Duodenal mucosa (tissue), 2 donors: ENCODE data around the gene LRMDA.

Experiments used
- H3K27ac ChIP-seq: one replicate; pipeline ENCODE4 v1.7.0; 2013; ENCODE audit warnings: low read depth, low read length
- H3K27me3 ChIP-seq, 2 donors: one replicate each; pipeline ENCODE4 v1.7.0; 2013; ENCODE audit warnings: low read length in 2 of 2, control low read depth in 1 of 2; ENCODE audit not compliant: insufficient read depth in 2 of 2, control insufficient read depth in 1 of 2
- H3K36me3 ChIP-seq, 2 donors: one replicate each; pipeline ENCODE4 v1.7.0; 2013; ENCODE audit warnings: low read length in 2 of 2, control low read depth in 1 of 2; ENCODE audit not compliant: insufficient read depth in 2 of 2, control insufficient read depth in 1 of 2
- H3K4me1 ChIP-seq, 2 donors: one replicate each; pipeline ENCODE4 v1.7.0; 2013; ENCODE audit warnings: low read length in 2 of 2, control low read depth in 1 of 2; ENCODE audit not compliant: insufficient read depth in 2 of 2, control insufficient read depth in 1 of 2
- H3K4me3 ChIP-seq, 2 donors: one replicate each; pipeline ENCODE4 v1.7.0; 2013; ENCODE audit warnings: low read length in 2 of 2, low read depth in 1 of 2
- H3K9ac ChIP-seq, 2 donors: one replicate each; pipeline ENCODE4 v1.7.0; 2013; ENCODE audit warnings: low read length in 2 of 2, low read depth in 1 of 2
- H3K9me3 ChIP-seq, 2 donors: one replicate each; pipeline ENCODE4 v1.7.0; 2013; ENCODE audit warnings: low read length in 2 of 2, control low read depth in 1 of 2; ENCODE audit not compliant: control insufficient read depth in 1 of 2

LRMDA gene

DNA sequence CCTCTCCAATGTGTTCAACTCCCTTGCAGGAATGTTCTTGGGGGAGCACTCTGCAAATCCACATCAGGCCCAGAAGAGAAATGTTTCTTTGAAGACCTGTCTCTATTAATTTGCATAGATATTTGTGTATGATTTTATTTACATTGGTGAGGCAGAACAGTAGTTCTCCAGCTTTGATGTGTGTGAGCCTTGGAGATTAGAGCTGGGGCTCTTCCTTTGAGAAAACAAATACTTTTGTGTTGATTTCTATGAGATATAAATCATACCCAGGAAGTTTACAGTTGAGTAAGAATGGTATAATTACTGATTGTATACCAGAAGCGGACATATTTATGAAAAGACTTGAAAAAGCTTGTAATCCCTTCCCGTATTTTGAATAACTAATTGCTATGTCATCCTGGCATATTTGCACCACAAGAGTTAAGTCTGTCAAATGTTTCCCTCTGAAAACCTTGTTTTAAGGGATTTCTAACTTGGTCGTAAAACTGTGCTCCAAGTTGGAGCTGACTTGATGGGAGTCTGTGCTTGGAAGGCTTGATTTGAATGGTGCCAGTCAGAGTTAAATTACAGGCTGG, 468.5 kb downstream of the LRMDA start:
- H3K4me3 ChIP-seq = no peak overlapping the region
- no peaks in the 10 kb centered on the region for H3K36me3 ChIP-seq
- H3K9me3 ChIP-seq = no peaks in the 10 kb centered on the region
- H3K9ac ChIP-seq = no peak overlapping the region
- no peaks in the 10 kb centered on the region for H3K27me3 ChIP-seq
- peaks cover 9 to 27% of the 10 kb centered on the region in 2 donors for H3K4me1 ChIP-seq
- no peak overlapping the region for H3K27ac ChIP-seq

DNA sequence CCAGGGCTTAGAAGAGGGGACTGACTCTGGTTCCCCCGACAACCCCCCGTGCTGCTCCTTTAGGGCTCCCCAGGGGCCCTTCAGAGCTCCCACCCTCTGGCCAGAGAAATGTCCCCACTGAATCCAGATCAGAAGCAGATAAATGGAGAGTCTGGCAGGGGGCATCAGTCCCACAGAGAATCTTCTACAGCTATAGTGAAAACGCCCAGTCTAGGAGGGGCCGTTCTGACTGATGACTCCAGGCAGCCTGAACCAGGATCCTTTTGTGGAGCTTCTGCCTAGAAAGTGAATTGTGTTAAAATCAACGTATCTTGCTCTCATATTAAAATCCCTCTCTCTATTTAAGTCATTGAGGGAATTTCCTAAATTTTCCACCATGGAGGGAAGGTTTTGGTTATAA, 471.4 kb downstream of the LRMDA start:
- Histone ChIP-seq H3K4me3 (no peak overlapping the region), H3K36me3 (no peaks in the 10 kb centered on the region), H3K4me1 (peaks cover 9 to 15% of the 10 kb centered on the region in 2 donors), H3K27ac (no peak overlapping the region), H3K27me3 (no peaks in the 10 kb centered on the region), H3K9me3 (no peaks in the 10 kb centered on the region), H3K9ac (no peak overlapping the region)

DNA sequence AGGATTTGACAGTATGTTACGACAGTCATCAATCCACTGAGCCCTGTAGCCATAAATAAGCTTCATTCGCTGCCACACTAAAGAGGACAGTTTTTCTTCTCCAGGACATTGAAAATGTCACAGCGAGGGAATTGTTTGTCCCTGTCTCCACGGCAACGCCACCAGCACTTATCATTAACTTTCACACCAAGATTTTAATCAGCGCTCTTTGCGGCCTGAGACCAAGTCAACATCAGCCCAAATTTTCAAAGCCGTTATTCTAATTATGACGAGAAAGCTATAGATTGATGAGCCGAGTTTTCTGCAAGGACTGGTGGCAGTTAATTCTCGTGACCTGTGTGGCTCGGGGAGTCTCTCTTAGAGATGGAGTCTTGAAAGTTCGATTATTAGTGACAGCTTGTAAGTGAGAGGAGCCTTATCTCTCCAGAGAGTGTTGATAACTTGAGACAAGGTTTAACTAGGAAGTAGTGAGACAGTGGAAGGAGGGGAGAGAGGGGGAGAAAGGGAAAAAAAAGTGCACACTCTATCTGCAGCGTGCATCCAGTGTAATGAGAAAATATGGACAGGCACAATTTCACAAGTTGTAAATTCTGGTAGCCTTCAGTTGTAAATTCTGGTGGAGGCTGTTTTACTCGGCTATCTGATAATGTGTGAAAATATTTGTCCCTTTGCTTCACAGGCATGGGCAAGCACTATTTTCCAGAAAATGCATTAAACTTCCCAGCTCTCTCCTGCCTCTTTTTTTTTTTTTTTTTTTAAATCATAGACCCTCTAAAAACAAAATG, 473.3 kb downstream of the LRMDA start:
- H3K9ac ChIP-seq = no peak overlapping the region
- H3K27ac ChIP-seq = no peak overlapping the region
- no peaks in the 10 kb centered on the region for H3K9me3 ChIP-seq
- H3K36me3 ChIP-seq = no peaks in the 10 kb centered on the region
- H3K4me3 ChIP-seq = peak overlapping the region in 1 of 2 donors; percentile 7
- H3K27me3 ChIP-seq = no peaks in the 10 kb centered on the region
- peaks cover 9 to 15% of the 10 kb centered on the region in 2 donors for H3K4me1 ChIP-seq

DNA sequence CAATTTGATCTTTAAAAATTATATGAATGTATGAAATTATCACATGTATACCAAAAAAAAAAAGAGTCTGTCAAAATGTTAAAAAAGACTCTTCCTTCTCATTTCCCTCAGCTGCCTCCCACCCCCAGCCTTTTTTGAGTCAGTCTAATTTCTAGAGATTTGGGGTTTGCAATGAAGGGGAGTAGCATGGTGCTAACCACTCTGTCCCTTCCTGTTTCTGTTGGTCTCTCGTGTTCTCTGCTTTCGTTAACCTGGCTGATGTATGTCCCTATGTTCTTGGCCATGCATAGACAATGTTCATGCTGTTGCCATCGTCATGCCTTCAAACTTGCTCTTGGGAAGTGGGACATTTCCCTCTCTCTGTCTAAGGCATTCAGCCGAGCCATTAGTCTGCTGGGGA, 474.1 kb downstream of the LRMDA start:
- no peak overlapping the region for H3K4me3 ChIP-seq
- H3K36me3 ChIP-seq = no peaks in the 10 kb centered on the region
- no peak overlapping the region for H3K27ac ChIP-seq
- H3K9ac ChIP-seq = no peak overlapping the region
- H3K4me1 ChIP-seq = peaks cover 9 to 15% of the 10 kb centered on the region in 2 donors
- no peaks in the 10 kb centered on the region for H3K27me3 ChIP-seq
- no peaks in the 10 kb centered on the region for H3K9me3 ChIP-seq

GRCh38 chr10:75910032-75910431, 478.6 kb downstream of the LRMDA start:
- no peaks in the 10 kb centered on the region for H3K9me3 ChIP-seq
- H3K4me1 ChIP-seq = no peaks in the 10 kb centered on the region
- no peaks in the 10 kb centered on the region for H3K36me3 ChIP-seq
- H3K4me3 ChIP-seq = no peak overlapping the region
- no peaks in the 10 kb centered on the region for H3K27me3 ChIP-seq
- H3K9ac ChIP-seq = no peak overlapping the region
- H3K27ac ChIP-seq = no peak overlapping the region

- H3K4me3 ChIP-seq = no peak overlapping the region
- no peaks in the 10 kb centered on the region for H3K4me1 ChIP-seq
- no peaks in the 10 kb centered on the region for H3K36me3 ChIP-seq
- no peaks in the 10 kb centered on the region for H3K27me3 ChIP-seq
- no peak overlapping the region for H3K9ac ChIP-seq
- no peaks in the 10 kb centered on the region for H3K9me3 ChIP-seq
- no peak overlapping the region for H3K27ac ChIP-seq
Observed at GRCh38 chr10:75911426-75911825, 480.0 kb downstream of the LRMDA start.

DNA sequence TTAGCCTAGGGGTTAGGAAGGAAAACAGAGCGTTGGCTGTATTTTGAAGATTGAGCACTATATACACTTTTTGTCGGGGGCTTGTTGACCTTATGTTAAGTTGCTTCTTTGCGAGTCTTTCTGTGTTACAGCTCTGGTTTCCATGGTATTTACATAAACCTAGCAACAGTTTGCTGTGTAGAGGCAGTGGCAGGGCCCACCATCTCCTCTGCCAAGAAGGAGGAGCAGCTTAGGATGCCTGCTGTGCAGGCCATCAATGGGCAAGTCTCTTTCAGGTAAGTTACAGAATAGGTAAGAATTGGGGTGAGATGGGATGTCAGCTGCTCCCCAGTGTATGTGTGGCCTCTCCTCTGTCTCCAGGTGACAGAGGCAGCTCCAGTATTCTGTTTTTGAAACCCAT, 485.5 kb downstream of the LRMDA start:
- no peak overlapping the region for H3K9ac ChIP-seq
- H3K27ac ChIP-seq = no peak overlapping the region
- H3K36me3 ChIP-seq = no peaks in the 10 kb centered on the region
- H3K4me3 ChIP-seq = no peak overlapping the region
- no peaks in the 10 kb centered on the region for H3K4me1 ChIP-seq
- no peaks in the 10 kb centered on the region for H3K9me3 ChIP-seq
- H3K27me3 ChIP-seq = no peaks in the 10 kb centered on the region

- no peaks in the 10 kb centered on the region for H3K9me3 ChIP-seq
- H3K36me3 ChIP-seq = no peaks in the 10 kb centered on the region
- H3K27me3 ChIP-seq = no peaks in the 10 kb centered on the region
- H3K4me3 ChIP-seq = no peak overlapping the region
- no peak overlapping the region for H3K9ac ChIP-seq
- H3K4me1 ChIP-seq = no peaks in the 10 kb centered on the region
- no peak overlapping the region for H3K27ac ChIP-seq
Observed at GRCh38 chr10:75919913-75920312, 488.5 kb downstream of the LRMDA start.

- no peak overlapping the region for H3K27ac ChIP-seq
- no peaks in the 10 kb centered on the region for H3K27me3 ChIP-seq
- no peak overlapping the region for H3K4me3 ChIP-seq
- no peaks in the 10 kb centered on the region for H3K4me1 ChIP-seq
- H3K36me3 ChIP-seq = no peaks in the 10 kb centered on the region
- H3K9ac ChIP-seq = no peak overlapping the region
- no peaks in the 10 kb centered on the region for H3K9me3 ChIP-seq
Observed at GRCh38 chr10:75922435-75922834, 491.0 kb downstream of the LRMDA start.

DNA sequence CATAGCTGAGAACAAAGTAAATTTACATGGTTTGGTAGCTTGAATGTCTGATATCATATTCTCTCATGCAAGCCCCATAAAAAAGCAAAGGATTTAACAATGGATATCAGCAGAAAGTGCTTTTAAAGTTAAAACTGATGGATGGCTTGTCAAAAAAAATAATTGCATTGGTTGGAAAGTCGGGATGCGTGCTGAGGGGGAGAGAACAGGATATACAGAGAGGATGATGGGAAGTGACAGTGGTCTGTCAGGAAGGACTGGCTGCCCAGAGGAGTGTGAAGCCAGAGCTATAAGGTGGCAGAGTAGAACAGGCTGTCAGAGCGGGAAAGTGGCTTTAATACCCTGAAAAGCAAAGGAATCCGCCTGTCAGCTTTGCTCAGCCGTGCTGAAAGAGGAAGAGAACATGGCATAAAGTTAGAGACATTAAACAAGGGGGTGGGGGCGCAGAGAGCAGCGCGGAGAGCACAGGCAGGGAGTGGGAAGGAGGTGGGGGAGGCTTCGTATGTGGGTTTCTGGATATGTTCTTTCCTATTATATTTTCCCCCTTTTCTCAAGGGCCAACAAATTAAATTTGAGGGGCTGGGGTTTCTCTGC, 493.0 kb downstream of the LRMDA start:
- Histone ChIP-seq H3K36me3 (no peaks in the 10 kb centered on the region), H3K27ac (no peak overlapping the region), H3K9ac (no peak overlapping the region), H3K27me3 (no peaks in the 10 kb centered on the region), H3K4me3 (no peak overlapping the region), H3K9me3 (no peaks in the 10 kb centered on the region), H3K4me1 (no peaks in the 10 kb centered on the region)
